ENCODE results near the gene DNAJC18. TPM values are rescaled to one million over a fixed set of nuclear protein-coding genes. Genes with fewer than 3 reads are reported as not detected.

The DNAJC18 gene
- total RNA-seq, 2 experiments from 2014 or later: 7.5 to 8.7 TPM

DNA sequence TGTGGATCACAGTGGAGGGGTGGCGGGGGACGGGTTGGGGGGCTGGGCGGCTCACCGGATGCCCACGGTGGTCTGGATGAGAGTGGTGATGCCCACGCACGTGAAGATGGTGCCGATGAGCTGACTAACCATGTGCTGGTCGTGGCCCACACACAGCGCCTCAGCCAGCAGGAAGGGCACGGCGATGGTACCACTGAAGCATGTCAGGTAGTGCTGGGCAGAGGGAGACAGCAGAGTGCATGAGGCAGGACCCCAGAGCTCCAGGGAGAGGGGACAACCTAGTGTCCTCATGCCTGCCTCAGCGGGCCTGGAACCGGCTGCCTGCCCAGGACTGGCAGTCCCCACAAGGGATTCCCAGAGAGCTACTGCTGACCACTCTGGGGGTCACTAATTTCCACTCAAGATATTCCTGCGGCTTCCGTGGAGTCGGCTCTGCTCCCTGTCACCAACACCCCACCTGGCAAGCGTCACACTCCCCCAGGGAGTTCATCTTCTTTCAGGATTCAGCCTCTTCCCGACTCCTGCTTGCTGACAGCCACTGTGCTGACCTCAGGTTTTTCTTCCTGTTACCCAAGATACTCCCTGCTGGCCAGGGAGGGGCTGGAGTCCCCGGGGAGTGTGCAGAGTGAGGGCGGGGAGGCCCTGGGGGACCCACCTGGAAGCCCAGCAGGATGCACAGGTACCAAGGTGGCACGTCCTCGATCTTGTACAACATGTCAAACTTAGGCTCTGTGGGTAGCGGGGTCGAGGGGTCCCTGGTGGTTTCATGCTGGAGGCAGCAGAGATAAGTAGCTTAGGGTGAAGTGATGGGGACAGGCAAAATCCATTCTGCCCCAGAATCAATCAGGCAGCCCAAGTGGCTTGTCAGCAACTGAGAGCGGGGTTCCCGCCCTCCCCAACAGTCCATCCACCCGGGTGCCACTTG, 57.2 kb downstream of the DNAJC18 start:
- DNase-seq: no peak
- POLR2A ChIA-PET: interaction anchor here (0.5 kb wide), 1 partner anchor 92 kb away, joined by 3 read pairs; no protein-coding TSS in a partner anchor

DNA sequence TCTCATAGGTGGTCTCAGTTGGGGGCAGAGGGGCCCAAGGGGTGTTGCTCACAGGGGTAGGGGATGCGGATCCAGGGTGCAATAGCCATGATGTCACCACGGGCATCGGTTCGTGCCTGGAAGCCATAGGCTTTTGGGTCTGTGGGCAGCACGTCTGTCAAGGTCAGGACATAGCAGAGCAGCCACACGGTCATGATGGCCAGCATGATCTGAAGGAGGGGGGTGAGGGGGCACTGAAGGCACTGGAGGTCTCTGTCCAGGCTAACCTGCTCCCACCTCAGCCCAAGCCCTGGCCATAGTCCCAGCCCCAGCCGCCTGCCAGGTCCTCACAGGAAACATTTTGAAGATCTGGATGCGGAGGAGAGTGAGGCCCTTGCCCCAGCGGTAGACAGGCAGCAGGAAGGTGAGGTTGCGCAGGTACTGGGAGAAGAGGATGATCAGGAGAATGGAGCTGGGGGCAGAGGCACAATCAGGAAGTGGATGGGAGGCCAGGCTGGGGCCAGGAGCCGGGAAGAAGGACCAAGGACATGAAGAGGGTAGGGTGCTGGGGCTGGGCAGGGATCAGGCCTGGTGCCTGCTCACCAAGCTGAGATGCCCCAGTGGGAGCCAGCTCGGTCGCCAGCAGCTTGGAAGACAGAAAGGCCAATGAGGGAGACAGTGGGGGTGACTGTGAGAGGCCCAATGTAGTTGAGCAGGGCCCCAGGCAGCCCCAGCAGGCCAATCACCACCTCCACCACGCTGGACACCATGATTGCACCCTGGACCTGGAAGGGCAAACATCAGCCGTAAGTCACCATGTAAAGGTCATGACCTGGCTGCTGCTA, 59.5 kb downstream of the DNAJC18 start:
- peaks cover 0 to 5% of the 10 kb centered on the region in 2 experiments for H3K9me3 ChIP-seq (ENCODE audit: control insufficient read depth in 1 of 2, insufficient read depth in 1 of 2, low read length in 2 of 2)
- no peaks in the 10 kb centered on the region for H3K9me3 Mint-ChIP-seq
- peaks cover 4% of the 10 kb centered on the region for H3K36me3 Mint-ChIP-seq (ENCODE audit: low read depth)
- H3K4me1 Mint-ChIP-seq (ENCODE audit: low read depth): peaks cover 6% of the 10 kb centered on the region
- intact Hi-C loops (cut with DNase I, micrococcal nuclease): no loop called here
- no peak overlapping the region for H3K4me3 Mint-ChIP-seq
- ChIA-PET CTCF (no interaction called here), POLR2A (interaction anchor here (0.6 to 1.5 kb wide), 2 partner anchors 18 to 24 kb away, joined by 3 read pairs; partner anchors contain the start of gene SPATA24)
- no peak for TF ChIP-seq CTCF (IDR thresholded peaks at IDR 0.05)
- no peak overlapping the region for H3K27ac ChIP-seq (ENCODE audit: low read depth in 1 of 2, low read length in 2 of 2)
- no peak overlapping the region for H3K27ac Mint-ChIP-seq
- H3K4me3 ChIP-seq (ENCODE audit: low read length): no peak overlapping the region
- ATAC-seq (ENCODE audit: poor library complexity) (no peak), DNase-seq (peak in 1 of 14 experiments; percentile 29)
- no peaks in the 10 kb centered on the region for H3K36me3 ChIP-seq (ENCODE audit: insufficient read depth, low read length)
- H3K4me1 ChIP-seq (ENCODE audit: insufficient read depth, low read length): peaks cover 9% of the 10 kb centered on the region
- no peaks in the 10 kb centered on the region for H3K27me3 ChIP-seq (ENCODE audit: control insufficient read depth in 1 of 2, insufficient read depth in 2 of 2, low read length in 2 of 2)
- no peaks in the 10 kb centered on the region for H3K27me3 Mint-ChIP-seq

More for the DNA sequence above, 57.2 kb downstream of the DNAJC18 start:
- H3K27me3 Mint-ChIP-seq: no peaks in the 10 kb centered on the region
- H3K9me3 Mint-ChIP-seq: no peaks in the 10 kb centered on the region
- no peak for ATAC-seq (ENCODE audit: poor library complexity)
- TF ChIP-seq CTCF (IDR thresholded peaks at IDR 0.05): no peak
- Histone ChIP-seq H3K4me1 (ENCODE audit: insufficient read depth, low read length) (peaks cover 23% of the 10 kb centered on the region), H3K36me3 (ENCODE audit: insufficient read depth, low read length) (no peaks in the 10 kb centered on the region), H3K9me3 (ENCODE audit: control insufficient read depth in 1 of 2, insufficient read depth in 1 of 2, low read length in 2 of 2) (peaks cover 0 to 5% of the 10 kb centered on the region in 2 experiments), H3K4me3 (ENCODE audit: low read length) (no peak overlapping the region), H3K27ac (ENCODE audit: low read depth in 1 of 2, low read length in 2 of 2) (no peak overlapping the region), H3K27me3 (ENCODE audit: control insufficient read depth in 1 of 2, insufficient read depth in 2 of 2, low read length in 2 of 2) (no peaks in the 10 kb centered on the region)
- H3K27ac Mint-ChIP-seq: no peak overlapping the region
- peaks cover 27% of the 10 kb centered on the region for H3K4me1 Mint-ChIP-seq (ENCODE audit: low read depth)
- intact Hi-C loops (cut with DNase I, micrococcal nuclease): no loop called here
- H3K4me3 Mint-ChIP-seq: no peak overlapping the region
- no peaks in the 10 kb centered on the region for H3K36me3 Mint-ChIP-seq (ENCODE audit: low read depth)
- CTCF ChIA-PET: no interaction called here

GRCh38 chr5:139378941-139379361, 60.4 kb downstream of the DNAJC18 start:
- intact Hi-C loops (cut with DNase I, micrococcal nuclease): no loop called here
- POLR2A ChIA-PET: no interaction called here

More at GRCh38 chr5:139378941-139379361, 60.4 kb downstream of the DNAJC18 start:
- TF ChIP-seq CTCF (IDR thresholded peaks at IDR 0.05): no peak
- H3K27ac Mint-ChIP-seq: no peak overlapping the region
- no peak overlapping the region for H3K4me3 Mint-ChIP-seq
- Histone ChIP-seq H3K4me1 (ENCODE audit: insufficient read depth, low read length) (peaks cover under 1% of the 10 kb centered on the region), H3K27ac (ENCODE audit: low read depth in 1 of 2, low read length in 2 of 2) (no peak overlapping the region), H3K36me3 (ENCODE audit: insufficient read depth, low read length) (no peaks in the 10 kb centered on the region), H3K4me3 (ENCODE audit: low read length) (no peak overlapping the region), H3K9me3 (ENCODE audit: control insufficient read depth in 1 of 2, insufficient read depth in 1 of 2, low read length in 2 of 2) (peaks cover 0 to 5% of the 10 kb centered on the region in 2 experiments), H3K27me3 (ENCODE audit: control insufficient read depth in 1 of 2, insufficient read depth in 2 of 2, low read length in 2 of 2) (no peaks in the 10 kb centered on the region)
- ATAC-seq (ENCODE audit: poor library complexity) (no peak), DNase-seq (peak in 1 of 14 experiments; percentile 22)
- no peaks in the 10 kb centered on the region for H3K4me1 Mint-ChIP-seq (ENCODE audit: low read depth)
- no peaks in the 10 kb centered on the region for H3K9me3 Mint-ChIP-seq
- CTCF ChIA-PET: no interaction called here
- no peaks in the 10 kb centered on the region for H3K27me3 Mint-ChIP-seq
- H3K36me3 Mint-ChIP-seq (ENCODE audit: low read depth): peaks cover 9% of the 10 kb centered on the region

Data from CD4-positive, alpha-beta T cell (primary cell).